Central memory CD4-positive, alpha-beta T cell (primary cell): ENCODE data around the gene LIAS.
"Not testable (repeated sequence)": the region's sequence is repeated elsewhere in the genome, so short reads cannot be mapped to it uniquely, and the experiment has no call there.

ENCODE experiments used
- DNase-seq: peaks from one replicate; pipeline ENCODE4 v3.0.0; 2022
- total RNA-seq, 3 experiments: gene quantifications; one replicate each; lab custom pipeline; 2026; lab: John Stamatoyannopoulos, UW

LIAS gene
- 24.9 to 41.6 (median 26.6) reads per million in 3 experiments for total RNA-seq

- peak; percentile 94 for DNase-seq
Observed at GRCh38 chr4:39458505-39459300, at the start of gene LIAS, which contains the start of gene RPL9. Gene LIAS (plus strand): TSS chr4:39459056. CDS start chr4:39459118, 62 bp downstream. Gene RPL9 (minus strand): TSS chr4:39458922. CDS start chr4:39458439, 483 bp downstream.

- no peak for DNase-seq
Observed at GRCh38 chr4:39410415-39410814, 48.4 kb upstream of the LIAS start.

- DNase-seq, result not testable (repeated sequence)
Observed at GRCh38 chr4:39411561-39411960, 47.3 kb upstream of the LIAS start.

- no peak for DNase-seq
Observed at GRCh38 chr4:39415678-39416283, 43.1 kb upstream of the LIAS start.

DNA sequence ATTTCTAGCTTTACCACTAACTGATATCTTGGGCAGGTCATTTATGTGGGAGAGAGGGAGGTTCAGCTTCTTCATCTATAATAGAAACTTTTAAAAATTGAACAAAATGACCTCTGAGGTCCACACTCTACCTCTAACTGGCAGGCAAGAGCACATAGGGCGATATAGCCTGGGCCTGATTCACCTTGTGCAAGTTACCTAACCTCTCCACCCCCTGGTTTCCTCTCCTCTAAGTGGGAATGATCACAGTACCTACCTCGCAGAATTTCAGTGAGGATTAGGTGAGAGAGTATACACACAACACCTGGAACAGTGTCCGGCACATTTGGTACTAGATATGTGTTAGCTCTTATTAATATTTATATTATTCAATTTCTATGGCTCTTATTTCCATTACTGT, 36.6 kb upstream of the LIAS start:
- no peak for DNase-seq

DNA sequence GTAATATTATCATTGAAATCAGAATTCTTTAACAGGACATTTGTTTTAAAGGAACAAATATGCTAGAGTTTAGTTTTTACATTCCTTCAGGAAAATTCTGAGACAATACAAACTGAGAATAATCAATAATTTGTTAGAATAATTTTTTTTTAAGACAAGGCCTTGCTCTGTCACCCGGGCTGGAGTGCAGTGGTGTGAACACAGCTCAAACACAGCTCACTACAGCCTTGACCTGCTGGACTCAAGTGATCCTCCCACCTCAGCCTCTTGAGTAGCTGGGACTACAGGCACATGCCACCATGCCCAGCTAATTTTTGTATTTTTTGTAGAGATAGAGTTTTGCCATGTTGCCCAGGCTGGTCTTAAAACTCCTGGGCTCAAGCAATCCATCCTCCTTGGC, 33.6 kb upstream of the LIAS start:
- DNase-seq, result not testable (repeated sequence)

DNA sequence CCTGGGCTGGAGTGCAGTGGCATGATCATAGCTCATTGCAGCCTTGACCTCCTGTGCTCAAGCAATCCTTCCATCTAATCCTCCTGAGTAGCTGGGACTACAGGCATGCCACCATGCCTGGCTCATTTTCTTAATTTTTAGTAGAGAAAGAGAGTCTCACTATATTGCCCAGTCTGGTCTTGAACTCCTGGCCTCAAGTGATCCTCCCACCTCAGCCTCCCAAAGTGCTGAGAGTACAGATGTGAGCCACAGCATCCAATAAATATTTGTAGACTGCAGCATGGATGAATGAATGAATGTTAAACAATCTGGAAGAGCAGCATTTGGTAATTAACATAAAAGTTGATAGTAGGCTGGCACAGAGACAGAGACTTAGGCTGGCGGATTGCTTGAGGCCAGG, 32.1 kb upstream of the LIAS start:
- no peak for DNase-seq

GRCh38 chr4:39427520-39428114, 31.2 kb upstream of the LIAS start:
- DNase-seq, result no peak

GRCh38 chr4:39429476-39430334, 29.2 kb upstream of the LIAS start:
- no peak for DNase-seq

GRCh38 chr4:39433878-39434492, 24.9 kb upstream of the LIAS start:
- no peak for DNase-seq

GRCh38 chr4:39435659-39436563, 22.9 kb upstream of the LIAS start:
- no peak for DNase-seq

- no peak for DNase-seq
Observed at GRCh38 chr4:39441593-39441992, 17.3 kb upstream of the LIAS start.

- DNase-seq, result no peak
Observed at GRCh38 chr4:39442998-39443397, 15.9 kb upstream of the LIAS start.

DNA sequence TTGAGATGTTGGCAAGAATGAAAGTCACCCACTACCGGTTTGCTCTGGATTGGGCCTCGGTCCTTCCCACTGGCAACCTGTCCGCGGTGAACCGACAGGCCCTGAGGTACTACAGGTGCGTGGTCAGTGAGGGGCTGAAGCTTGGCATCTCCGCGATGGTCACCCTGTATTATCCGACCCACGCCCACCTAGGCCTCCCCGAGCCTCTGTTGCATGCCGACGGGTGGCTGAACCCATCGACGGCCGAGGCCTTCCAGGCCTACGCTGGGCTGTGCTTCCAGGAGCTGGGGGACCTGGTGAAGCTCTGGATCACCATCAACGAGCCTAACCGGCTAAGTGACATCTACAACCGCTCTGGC, 12.4 kb upstream of the LIAS start:
- no peak for DNase-seq

- DNase-seq, result peak; percentile 35
Observed at GRCh38 chr4:39446842-39447573, 11.8 kb upstream of the LIAS start.

- DNase-seq, result no peak
Observed at GRCh38 chr4:39450618-39451017, 8.2 kb upstream of the LIAS start.

DNA sequence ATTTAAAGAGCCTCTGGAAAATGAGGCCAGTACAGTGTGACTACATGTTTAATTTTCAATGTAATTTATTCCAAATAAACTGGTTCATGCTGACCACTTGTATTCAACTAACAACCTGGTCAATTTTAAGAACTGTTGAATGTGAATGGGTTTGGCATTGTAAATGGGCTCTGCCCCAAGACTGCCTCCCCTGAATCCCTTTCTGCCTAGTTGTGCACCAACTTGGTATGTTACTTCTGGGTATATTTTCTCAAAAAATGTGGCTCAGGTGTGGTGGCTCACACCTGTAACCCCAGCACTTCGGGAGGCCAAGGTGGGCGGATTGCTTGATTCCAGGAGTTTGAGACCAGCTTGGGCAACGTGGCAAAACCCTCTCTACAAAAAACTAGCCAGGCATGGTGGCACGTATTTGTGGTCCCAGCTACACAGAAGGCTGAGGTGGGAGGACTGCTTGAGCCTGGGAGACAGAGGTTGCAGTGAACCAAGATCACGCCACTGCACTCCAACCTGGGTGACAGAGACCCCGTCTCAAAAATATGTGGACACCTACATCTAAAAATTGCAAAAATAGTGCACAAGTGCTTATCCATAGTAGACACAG, 7.3 kb upstream of the LIAS start:
- DNase-seq, result no peak

GRCh38 chr4:39452153-39452859, 6.5 kb upstream of the LIAS start:
- no peak for DNase-seq

DNA sequence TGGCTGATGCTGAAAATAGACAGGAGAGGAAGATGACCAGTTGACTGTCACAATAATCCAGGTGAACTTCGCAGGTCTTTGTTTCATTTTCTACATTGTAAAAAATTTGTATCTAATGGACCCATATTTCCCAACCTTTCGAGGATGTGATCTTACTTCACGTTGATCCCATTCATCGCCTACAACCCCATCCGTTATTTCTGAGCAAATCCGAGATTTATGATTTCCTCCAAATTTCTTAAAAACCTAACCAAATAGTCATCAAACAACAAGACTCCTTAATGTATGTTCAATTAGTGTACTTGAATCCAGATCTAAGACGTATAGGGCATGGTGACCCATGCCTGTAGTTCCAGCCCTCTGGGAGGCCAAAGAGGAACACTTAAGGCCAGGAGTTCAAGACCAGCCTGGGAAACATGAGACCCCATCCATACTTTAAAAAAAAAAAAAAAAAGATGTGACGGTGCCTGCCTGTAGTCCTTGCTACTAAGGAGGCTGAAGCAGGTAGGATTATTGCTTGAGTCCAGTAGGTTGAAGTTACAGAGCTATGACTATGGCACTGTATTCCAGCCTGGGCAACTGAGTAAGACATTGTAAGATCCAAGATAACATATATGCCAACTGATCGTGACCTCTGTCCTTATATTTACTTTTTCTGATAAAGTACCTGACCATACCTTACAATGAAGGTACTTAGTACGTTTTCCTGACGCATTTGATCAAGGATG, 5.8 kb upstream of the LIAS start:
- no peak for DNase-seq
